Lower leg skin (tissue), 3 donors: ENCODE measurements around the gene PITPNM3.

Experiments
- CTCF ChIP-seq, 3 donors: fragments of 450-650 bp; IDR thresholded peaks; one replicate each; pipeline ENCODE4 v1.5.1; 2016; ENCODE audit warnings: antibody characterized with exemption in 3 of 3, mild to moderate bottlenecking in 3 of 3, moderate library complexity in 2 of 3
- POLR2A ChIP-seq, 2 donors: fragments of 450-650 bp; IDR thresholded peaks; one replicate each; pipeline ENCODE4 v1.6.1; 2016 to 2017; ENCODE audit warnings: antibody characterized with exemption in 2 of 2, mild to moderate bottlenecking in 1 of 2, moderate library complexity in 1 of 2

GRCh38 chr17:6572972-6573370 is 16.6 kb upstream of the PITPNM3 start:
- TF ChIP-seq POLR2A (IDR thresholded peaks at IDR 0.05) (no peak), CTCF (IDR thresholded peaks at IDR 0.05) (no peak)
